Breast epithelium (tissue), 3 donors: ENCODE data around the gene ATP10B.

Source experiments
- POLR2A ChIP-seq: fragments of 450-650 bp; IDR thresholded peaks from one replicate; pipeline ENCODE4 v1.6.1; 2016; ENCODE audit warnings: antibody characterized with exemption, mild to moderate bottlenecking, moderate library complexity
- POLR2AphosphoS5 ChIP-seq, 3 donors: sonication (generic); formaldehyde crosslinking; IDR thresholded peaks; one replicate each; pipeline ENCODE4 v1.6.1; 2017; ENCODE audit warnings: antibody characterized with exemption in 3 of 3
- TF ChIP-seq, protein P1 (sequence below), 3 donors: fragments of 450-650 bp; IDR thresholded peaks; one replicate each; pipeline ENCODE4 v1.5.1; 2016 to 2017; ENCODE audit warnings: antibody characterized with exemption in 3 of 3, mild to moderate bottlenecking in 3 of 3, moderate library complexity in 3 of 3

DNA sequence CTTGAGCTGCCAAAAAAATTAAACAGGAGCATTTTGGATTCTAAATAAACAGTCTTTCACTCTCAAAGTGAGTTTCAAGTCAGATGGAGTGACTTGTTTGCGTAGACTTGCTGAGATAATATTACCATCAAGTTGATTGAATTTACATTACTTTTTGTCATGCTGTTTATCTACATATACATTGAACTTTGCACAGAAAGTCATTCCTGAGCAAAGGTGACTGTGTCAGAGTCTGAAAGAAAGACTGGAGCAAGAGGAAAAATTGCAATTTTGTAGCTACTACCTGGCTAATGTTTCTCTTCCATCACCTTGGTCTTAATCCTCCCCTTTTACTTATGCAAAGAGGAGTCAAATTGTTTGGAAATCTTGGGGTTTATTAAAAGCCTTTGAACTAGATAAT lies 251.0 kb downstream of the ATP10B start:
- TF ChIP-seq, protein P1, sequence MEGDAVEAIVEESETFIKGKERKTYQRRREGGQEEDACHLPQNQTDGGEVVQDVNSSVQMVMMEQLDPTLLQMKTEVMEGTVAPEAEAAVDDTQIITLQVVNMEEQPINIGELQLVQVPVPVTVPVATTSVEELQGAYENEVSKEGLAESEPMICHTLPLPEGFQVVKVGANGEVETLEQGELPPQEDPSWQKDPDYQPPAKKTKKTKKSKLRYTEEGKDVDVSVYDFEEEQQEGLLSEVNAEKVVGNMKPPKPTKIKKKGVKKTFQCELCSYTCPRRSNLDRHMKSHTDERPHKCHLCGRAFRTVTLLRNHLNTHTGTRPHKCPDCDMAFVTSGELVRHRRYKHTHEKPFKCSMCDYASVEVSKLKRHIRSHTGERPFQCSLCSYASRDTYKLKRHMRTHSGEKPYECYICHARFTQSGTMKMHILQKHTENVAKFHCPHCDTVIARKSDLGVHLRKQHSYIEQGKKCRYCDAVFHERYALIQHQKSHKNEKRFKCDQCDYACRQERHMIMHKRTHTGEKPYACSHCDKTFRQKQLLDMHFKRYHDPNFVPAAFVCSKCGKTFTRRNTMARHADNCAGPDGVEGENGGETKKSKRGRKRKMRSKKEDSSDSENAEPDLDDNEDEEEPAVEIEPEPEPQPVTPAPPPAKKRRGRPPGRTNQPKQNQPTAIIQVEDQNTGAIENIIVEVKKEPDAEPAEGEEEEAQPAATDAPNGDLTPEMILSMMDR (IDR thresholded peaks at IDR 0.05): no peak
- TF ChIP-seq POLR2A: no peak
- TF ChIP-seq POLR2AphosphoS5 (IDR thresholded peaks at IDR 0.05): no peak
